ENCODE data around the gene PODXL. TPM values are rescaled to one million over a fixed set of nuclear protein-coding genes. Genes with fewer than 3 reads are reported as not detected.

Gene PODXL
- total RNA-seq, 2 donors from 2014 or later = 523 to 701 TPM

DNA sequence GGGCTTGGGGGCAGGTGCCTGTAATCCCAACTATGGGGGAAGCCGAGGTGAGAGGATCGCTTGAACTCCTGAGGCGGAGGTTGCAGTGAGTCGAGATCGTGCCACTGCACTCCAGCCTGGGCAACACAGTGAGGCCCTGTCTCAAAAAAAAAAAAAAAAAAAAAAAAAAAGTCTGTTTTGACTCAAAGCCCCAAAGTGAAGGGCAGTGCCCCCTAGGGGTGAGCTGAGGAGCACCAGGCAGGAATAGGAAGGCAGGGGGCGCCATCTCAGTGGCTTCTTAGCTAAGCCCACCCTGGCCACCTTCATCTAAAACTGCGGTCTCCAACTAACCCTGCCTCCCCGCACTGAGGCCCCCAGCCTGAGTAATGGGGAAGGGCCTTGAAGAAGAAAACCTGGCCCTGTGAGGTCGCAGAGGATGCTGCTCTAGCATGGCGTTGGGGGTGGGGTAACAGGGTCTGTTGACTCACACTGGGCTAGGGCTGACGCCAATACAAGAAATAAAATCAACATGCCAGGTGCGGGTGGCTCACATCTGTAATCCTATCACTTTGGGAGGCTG is 9.8 kb downstream of the PODXL start:
- Histone ChIP-seq H3K27me3 (ENCODE audit: control insufficient read depth, insufficient read depth, low read length, poor library complexity, severe bottlenecking) (no peaks in the 10 kb centered on the region), H3K9me3 (ENCODE audit: control insufficient read depth, low read length) (no peaks in the 10 kb centered on the region), H3K27ac (ENCODE audit: low read depth, low read length) (no peak overlapping the region), H3K4me3 (ENCODE audit: low read length) (no peak overlapping the region), H3K9ac (ENCODE audit: extremely low read depth, low read length, poor library complexity, severe bottlenecking) (no peak overlapping the region), H3K36me3 (ENCODE audit: control insufficient read depth, insufficient read depth, low read length) (peaks cover 99% of the 10 kb centered on the region), H3K4me1 (ENCODE audit: control insufficient read depth, insufficient read depth, low read length) (peaks cover 26% of the 10 kb centered on the region)
- H3K9me3 Mint-ChIP-seq = no peaks in the 10 kb centered on the region
- H3K36me3 Mint-ChIP-seq (ENCODE audit: low read depth) = peaks cover 73% of the 10 kb centered on the region
- H3K4me1 Mint-ChIP-seq = peaks cover 45% of the 10 kb centered on the region
- TF ChIP-seq, protein P1, sequence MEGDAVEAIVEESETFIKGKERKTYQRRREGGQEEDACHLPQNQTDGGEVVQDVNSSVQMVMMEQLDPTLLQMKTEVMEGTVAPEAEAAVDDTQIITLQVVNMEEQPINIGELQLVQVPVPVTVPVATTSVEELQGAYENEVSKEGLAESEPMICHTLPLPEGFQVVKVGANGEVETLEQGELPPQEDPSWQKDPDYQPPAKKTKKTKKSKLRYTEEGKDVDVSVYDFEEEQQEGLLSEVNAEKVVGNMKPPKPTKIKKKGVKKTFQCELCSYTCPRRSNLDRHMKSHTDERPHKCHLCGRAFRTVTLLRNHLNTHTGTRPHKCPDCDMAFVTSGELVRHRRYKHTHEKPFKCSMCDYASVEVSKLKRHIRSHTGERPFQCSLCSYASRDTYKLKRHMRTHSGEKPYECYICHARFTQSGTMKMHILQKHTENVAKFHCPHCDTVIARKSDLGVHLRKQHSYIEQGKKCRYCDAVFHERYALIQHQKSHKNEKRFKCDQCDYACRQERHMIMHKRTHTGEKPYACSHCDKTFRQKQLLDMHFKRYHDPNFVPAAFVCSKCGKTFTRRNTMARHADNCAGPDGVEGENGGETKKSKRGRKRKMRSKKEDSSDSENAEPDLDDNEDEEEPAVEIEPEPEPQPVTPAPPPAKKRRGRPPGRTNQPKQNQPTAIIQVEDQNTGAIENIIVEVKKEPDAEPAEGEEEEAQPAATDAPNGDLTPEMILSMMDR (conservative IDR thresholded peaks at IDR 0.05) = peak; percentile 98
- 60 to 70% methylated on average over 1 to 12 of the region's 12 CpGs for WGBS, 2 experiments (ENCODE audit: insufficient coverage in 1 of 2, insufficient read length in 1 of 2)
- H3K27ac Mint-ChIP-seq = no peak overlapping the region
- no peaks in the 10 kb centered on the region for H3K27me3 Mint-ChIP-seq (ENCODE audit: insufficient read depth)
- H3K4me3 Mint-ChIP-seq = no peak overlapping the region
- DNase-seq = peak; percentile 97

GRCh38 chr7:131546126-131546525 is 10.3 kb downstream of the PODXL start:
- 88 to 89% methylated on average over 4 to 12 of the region's 12 CpGs for WGBS, 2 experiments (ENCODE audit: insufficient coverage in 1 of 2, insufficient read length in 1 of 2)
- H3K9ac ChIP-seq (ENCODE audit: extremely low read depth, low read length, poor library complexity, severe bottlenecking) = no peak overlapping the region
- peaks cover 99% of the 10 kb centered on the region for H3K36me3 ChIP-seq (ENCODE audit: control insufficient read depth, insufficient read depth, low read length)
- H3K27me3 ChIP-seq (ENCODE audit: control insufficient read depth, insufficient read depth, low read length, poor library complexity, severe bottlenecking) = no peaks in the 10 kb centered on the region
- peaks cover 24% of the 10 kb centered on the region for H3K4me1 ChIP-seq (ENCODE audit: control insufficient read depth, insufficient read depth, low read length)
- H3K27ac ChIP-seq (ENCODE audit: low read depth, low read length) = no peak overlapping the region
- peaks cover 71% of the 10 kb centered on the region for H3K36me3 Mint-ChIP-seq (ENCODE audit: low read depth)
- TF ChIP-seq, protein P1 (conservative IDR thresholded peaks at IDR 0.05) = no peak
- peak; percentile 60 for DNase-seq
- peak overlapping the region; percentile 65 for H3K27ac Mint-ChIP-seq
- no peaks in the 10 kb centered on the region for H3K9me3 Mint-ChIP-seq
- H3K4me3 Mint-ChIP-seq = no peak overlapping the region
- H3K9me3 ChIP-seq (ENCODE audit: control insufficient read depth, low read length) = no peaks in the 10 kb centered on the region
- H3K4me3 ChIP-seq (ENCODE audit: low read length) = peak overlapping the region; percentile 65
- H3K27me3 Mint-ChIP-seq (ENCODE audit: insufficient read depth) = no peaks in the 10 kb centered on the region
- peaks cover 46% of the 10 kb centered on the region for H3K4me1 Mint-ChIP-seq

- no peak overlapping the region for H3K27ac ChIP-seq (ENCODE audit: low read depth, low read length)
- no peaks in the 10 kb centered on the region for H3K9me3 Mint-ChIP-seq
- TF ChIP-seq, protein P1 (conservative IDR thresholded peaks at IDR 0.05) = peak; percentile 36
- 77 to 89% methylated on average over 4 to 16 of the region's 16 CpGs for WGBS, 2 experiments (ENCODE audit: insufficient coverage in 1 of 2, insufficient read length in 1 of 2)
- peaks cover 99% of the 10 kb centered on the region for H3K36me3 ChIP-seq (ENCODE audit: control insufficient read depth, insufficient read depth, low read length)
- DNase-seq = peak; percentile 84
- peaks cover 71% of the 10 kb centered on the region for H3K36me3 Mint-ChIP-seq (ENCODE audit: low read depth)
- H3K27ac Mint-ChIP-seq = peak overlapping the region; percentile 2
- peaks cover 56% of the 10 kb centered on the region for H3K4me1 Mint-ChIP-seq
- no peaks in the 10 kb centered on the region for H3K27me3 ChIP-seq (ENCODE audit: control insufficient read depth, insufficient read depth, low read length, poor library complexity, severe bottlenecking)
- H3K4me3 Mint-ChIP-seq = no peak overlapping the region
- H3K27me3 Mint-ChIP-seq (ENCODE audit: insufficient read depth) = no peaks in the 10 kb centered on the region
- no peaks in the 10 kb centered on the region for H3K9me3 ChIP-seq (ENCODE audit: control insufficient read depth, low read length)
- no peak overlapping the region for H3K9ac ChIP-seq (ENCODE audit: extremely low read depth, low read length, poor library complexity, severe bottlenecking)
- H3K4me1 ChIP-seq (ENCODE audit: control insufficient read depth, insufficient read depth, low read length) = peaks cover 31% of the 10 kb centered on the region
- peak overlapping the region; percentile 65 for H3K4me3 ChIP-seq (ENCODE audit: low read length)
Measured at GRCh38 chr7:131544449-131545301, 11.8 kb downstream of the PODXL start.

All from endodermal cell (in vitro differentiated cells).